GM18498 (cell line): ENCODE data around the gene FCGR3B.
"Not testable (repeated sequence)": the region's sequence is repeated elsewhere in the genome, so short reads cannot be mapped to it uniquely, and the experiment has no call there.

Source experiments
- ATAC-seq: cut with Tn5 transposase; IDR thresholded peaks from one replicate; pipeline ENCODE4 v1.9.1; 2021; ENCODE audit warnings: mild to moderate bottlenecking, moderate library complexity; ENCODE audit not compliant: unreplicated experiment

FCGR3B gene

GRCh38 chr1:161606541-161607336, 24.2 kb downstream of the FCGR3B start:
- ATAC-seq: not testable (repeated sequence)

DNA sequence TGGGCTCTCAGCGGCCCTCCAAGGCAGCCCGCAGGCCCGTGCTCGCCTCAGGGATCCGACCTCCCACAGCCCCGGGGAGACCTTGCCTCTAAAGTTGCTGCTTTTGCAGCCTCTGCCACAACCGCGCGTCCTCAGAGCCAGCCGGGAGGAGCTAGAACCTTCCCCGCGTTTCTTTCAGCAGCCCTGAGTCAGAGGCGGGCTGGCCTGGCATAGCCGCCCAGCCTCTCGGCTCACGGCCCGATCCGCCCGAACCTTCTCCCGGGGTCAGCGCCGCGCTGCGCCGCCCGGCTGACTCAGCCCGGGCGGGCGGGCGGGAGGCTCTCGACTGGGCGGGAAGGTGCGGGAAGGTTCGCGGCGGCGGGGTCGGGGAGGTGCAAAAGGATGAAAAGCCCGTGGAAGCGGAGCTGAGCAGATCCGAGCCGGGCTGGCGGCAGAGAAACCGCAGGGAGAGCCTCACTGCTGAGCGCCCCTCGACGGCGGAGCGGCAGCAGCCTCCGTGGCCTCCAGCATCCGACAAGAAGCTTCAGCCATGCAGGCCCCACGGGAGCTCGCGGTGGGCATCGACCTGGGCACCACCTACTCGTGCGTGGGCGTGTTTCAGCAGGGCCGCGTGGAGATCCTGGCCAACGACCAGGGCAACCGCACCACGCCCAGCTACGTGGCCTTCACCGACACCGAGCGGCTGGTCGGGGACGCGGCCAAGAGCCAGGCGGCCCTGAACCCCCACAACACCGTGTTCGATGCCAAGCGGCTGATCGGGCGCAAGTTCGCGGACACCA, 25.0 kb downstream of the FCGR3B start:
- not testable (repeated sequence) for ATAC-seq

DNA sequence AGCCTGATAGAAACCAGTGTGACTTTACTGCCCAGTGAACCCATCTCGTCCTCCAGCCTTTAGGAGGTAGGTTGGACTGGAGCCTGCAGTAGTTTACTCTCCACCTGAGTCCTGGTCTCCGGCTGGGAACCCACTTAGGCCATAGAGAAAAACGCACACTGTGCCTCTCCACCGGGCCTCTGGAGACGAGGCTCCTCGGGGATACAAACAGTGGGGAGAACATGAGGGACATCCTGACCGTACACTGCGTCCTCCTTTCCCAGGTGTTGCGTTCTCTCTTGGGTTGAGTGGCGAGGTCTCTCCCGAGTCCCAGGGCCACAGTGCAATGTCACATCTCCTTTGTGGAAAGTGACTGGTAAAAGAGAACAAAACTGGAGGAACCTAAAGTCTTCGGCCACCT, 26.0 kb downstream of the FCGR3B start:
- ATAC-seq: not testable (repeated sequence)

GRCh38 chr1:161597077-161597476, 33.9 kb downstream of the FCGR3B start:
- not testable (repeated sequence) for ATAC-seq

- ATAC-seq: not testable (repeated sequence)
Measured at GRCh38 chr1:161595583-161595982, 35.4 kb downstream of the FCGR3B start.

- ATAC-seq: not testable (repeated sequence)
Measured at GRCh38 chr1:161595173-161595572, 35.8 kb downstream of the FCGR3B start.

GRCh38 chr1:161594269-161594984, 36.5 kb downstream of the FCGR3B start:
- ATAC-seq: not testable (repeated sequence)

DNA sequence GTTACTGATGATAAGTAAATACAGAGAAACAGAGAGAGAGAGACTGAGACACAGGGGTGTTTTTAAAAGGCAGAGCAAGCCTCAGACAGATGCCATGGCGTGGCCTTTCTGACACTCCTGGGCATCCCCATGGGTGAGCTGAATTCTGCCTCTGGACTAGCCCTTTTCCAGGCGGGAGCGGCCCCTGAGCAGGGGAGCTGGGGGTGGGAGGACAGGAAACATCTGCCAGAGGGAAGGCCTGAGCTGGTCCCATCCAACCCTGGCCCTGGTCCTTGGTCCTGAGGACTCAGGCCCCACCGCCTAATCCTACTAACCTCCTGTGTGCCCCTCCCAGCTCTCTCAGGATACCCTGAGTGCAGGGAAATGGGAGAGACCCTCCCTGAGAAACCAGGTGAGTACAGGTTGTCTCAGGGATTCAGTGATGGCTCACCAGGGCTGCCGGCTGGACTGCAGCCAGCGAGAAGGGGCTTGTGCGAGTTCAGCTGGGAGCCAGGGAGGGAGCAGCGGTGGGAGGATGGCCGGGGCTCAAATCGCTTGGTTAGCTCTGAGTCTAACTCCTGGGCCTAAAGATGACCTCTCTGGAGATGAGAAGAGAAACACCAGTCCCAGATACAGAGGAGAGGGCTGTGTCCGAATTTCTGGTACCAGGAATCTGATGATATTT, 37.8 kb downstream of the FCGR3B start:
- not testable (repeated sequence) for ATAC-seq

- ATAC-seq: not testable (repeated sequence)
Measured at GRCh38 chr1:161592586-161592985, 38.4 kb downstream of the FCGR3B start.

DNA sequence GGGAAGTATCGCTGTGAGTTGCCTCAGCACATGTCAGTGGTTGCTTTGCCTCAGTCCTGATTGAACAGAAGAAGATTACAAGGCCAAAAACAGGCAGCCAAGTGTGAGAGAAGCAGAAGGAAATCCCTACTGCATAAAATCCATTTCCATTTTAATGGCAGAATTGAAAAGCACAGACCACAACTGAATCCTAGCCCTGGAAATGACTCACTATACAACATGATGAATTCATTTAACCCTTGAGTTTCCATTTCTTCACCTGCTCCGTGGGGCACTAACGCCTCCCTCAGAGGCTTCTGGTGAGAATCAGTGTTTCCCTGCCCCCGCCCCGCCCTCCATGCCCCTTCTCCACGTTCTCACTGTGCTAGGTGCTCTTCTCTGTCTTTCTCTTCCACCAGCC, 41.1 kb downstream of the FCGR3B start:
- ATAC-seq: not testable (repeated sequence)

GRCh38 chr1:161589365-161589764, 41.6 kb downstream of the FCGR3B start:
- not testable (repeated sequence) for ATAC-seq

DNA sequence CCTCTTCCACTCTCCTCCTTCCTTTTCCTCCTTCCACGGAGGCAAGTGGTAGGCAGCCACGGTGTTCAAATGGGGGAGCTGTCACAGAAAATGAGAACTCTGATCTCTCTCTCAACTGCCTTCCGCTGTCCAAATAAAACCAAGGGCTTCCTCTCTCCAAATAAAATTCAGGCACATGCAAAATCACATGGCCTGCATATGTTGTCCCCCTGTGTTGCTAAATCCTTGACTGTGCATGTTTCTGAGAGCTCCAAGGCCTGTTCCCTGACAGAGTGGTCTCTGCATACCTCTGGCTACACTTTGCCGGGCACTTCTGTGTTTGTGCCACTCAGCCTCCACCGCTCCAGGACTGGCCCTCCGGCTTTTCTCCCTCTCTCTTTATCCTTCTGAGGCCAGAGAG, 42.4 kb downstream of the FCGR3B start:
- not testable (repeated sequence) for ATAC-seq

GRCh38 chr1:161582882-161583281, 48.1 kb downstream of the FCGR3B start:
- ATAC-seq: not testable (repeated sequence)

DNA sequence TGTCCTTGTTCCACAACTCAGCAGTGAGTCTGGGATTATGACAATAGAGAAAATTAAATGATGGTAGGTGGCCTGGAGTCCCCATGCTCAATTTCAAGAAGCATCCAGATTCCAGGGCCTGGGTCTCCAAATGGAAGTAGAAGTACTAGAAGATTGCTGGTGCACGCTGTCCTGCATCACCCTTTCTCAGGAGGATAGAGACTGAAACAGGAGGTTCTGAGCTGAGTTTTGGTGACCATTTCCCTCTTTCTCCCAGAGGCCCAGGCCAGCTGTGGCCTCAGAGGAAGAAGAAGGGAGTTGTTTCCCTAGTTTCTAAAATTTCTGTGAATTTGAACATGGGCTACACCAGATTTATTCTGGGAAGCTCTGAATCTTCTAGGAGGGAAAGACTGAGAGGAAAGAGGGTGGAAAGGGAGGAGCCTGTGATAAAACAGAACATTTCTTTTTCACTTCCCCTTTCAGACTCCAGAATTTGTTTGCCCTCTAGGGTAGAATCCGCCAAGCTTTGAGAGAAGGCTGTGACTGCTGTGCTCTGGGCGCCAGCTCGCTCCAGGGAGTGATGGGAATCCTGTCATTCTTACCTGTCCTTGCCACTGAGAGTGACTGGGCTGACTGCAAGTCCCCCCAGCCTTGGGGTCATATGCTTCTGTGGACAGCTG, 50.0 kb downstream of the FCGR3B start:
- peak; percentile 77 for ATAC-seq

GRCh38 chr1:161579856-161580507, 51.0 kb downstream of the FCGR3B start:
- not testable (repeated sequence) for ATAC-seq

GRCh38 chr1:161576676-161577075, 54.3 kb downstream of the FCGR3B start:
- not testable (repeated sequence) for ATAC-seq
